ENCODE data around the gene FBXW2.
A peak's percentile ranks its signal among the peaks of the same experiment; 100 is the strongest.

FBXW2 gene

GRCh38 chr9:120741191-120741590 is 52.0 kb downstream of the FBXW2 start:
- DNase-seq, result no peak

GRCh38 chr9:120740132-120740531 is 53.1 kb downstream of the FBXW2 start:
- DNase-seq, result peak; percentile 27

- DNase-seq, result no peak
Observed at GRCh38 chr9:120737416-120738165, 55.6 kb downstream of the FBXW2 start.

GRCh38 chr9:120736881-120737280 is 56.3 kb downstream of the FBXW2 start:
- DNase-seq, result no peak

- DNase-seq, result no peak
Observed at GRCh38 chr9:120735415-120736126, 57.6 kb downstream of the FBXW2 start.

GRCh38 chr9:120734607-120735410 is 58.4 kb downstream of the FBXW2 start:
- no peak for DNase-seq

GRCh38 chr9:120733190-120733589 is 60.0 kb downstream of the FBXW2 start:
- DNase-seq, result no peak

GRCh38 chr9:120730654-120731514 is 62.3 kb downstream of the FBXW2 start:
- DNase-seq, result peak; percentile 40

- peak; percentile 28 for DNase-seq
Observed at GRCh38 chr9:120729791-120730241, 63.4 kb downstream of the FBXW2 start.

- DNase-seq, result no peak
Observed at GRCh38 chr9:120726484-120726883, 66.7 kb downstream of the FBXW2 start.

- DNase-seq, result no peak
Observed at GRCh38 chr9:120725907-120726306, 67.3 kb downstream of the FBXW2 start.

GRCh38 chr9:120724757-120725400 is 68.3 kb downstream of the FBXW2 start:
- DNase-seq, result no peak

- no peak for DNase-seq
Observed at GRCh38 chr9:120723565-120723964, 69.7 kb downstream of the FBXW2 start.

- no peak for DNase-seq
Observed at GRCh38 chr9:120720404-120720803, 72.8 kb downstream of the FBXW2 start.

- DNase-seq, result no peak
Observed at GRCh38 chr9:120718316-120718715, 74.9 kb downstream of the FBXW2 start.

- DNase-seq, result no peak
Observed at GRCh38 chr9:120717176-120717575, 76.0 kb downstream of the FBXW2 start.

- DNase-seq, result peak; percentile 27
Observed at GRCh38 chr9:120716483-120716882, 76.7 kb downstream of the FBXW2 start.

- DNase-seq, result peak; percentile 82
Observed at GRCh38 chr9:120715389-120715924, 77.8 kb downstream of the FBXW2 start.

- peak; percentile 77 for DNase-seq
Observed at GRCh38 chr9:120714846-120715388, 78.3 kb downstream of the FBXW2 start.

- DNase-seq, result peak; percentile 99
Observed at GRCh38 chr9:120714088-120714845, 78.9 kb downstream of the FBXW2 start, which contains the start of gene MEGF9. MEGF9 (minus strand) TSS chr9:120714470; CDS start chr9:120714358, 112 bp downstream.
